Measurements from ENCODE around the gene TIE1.

TIE1 gene

DNA sequence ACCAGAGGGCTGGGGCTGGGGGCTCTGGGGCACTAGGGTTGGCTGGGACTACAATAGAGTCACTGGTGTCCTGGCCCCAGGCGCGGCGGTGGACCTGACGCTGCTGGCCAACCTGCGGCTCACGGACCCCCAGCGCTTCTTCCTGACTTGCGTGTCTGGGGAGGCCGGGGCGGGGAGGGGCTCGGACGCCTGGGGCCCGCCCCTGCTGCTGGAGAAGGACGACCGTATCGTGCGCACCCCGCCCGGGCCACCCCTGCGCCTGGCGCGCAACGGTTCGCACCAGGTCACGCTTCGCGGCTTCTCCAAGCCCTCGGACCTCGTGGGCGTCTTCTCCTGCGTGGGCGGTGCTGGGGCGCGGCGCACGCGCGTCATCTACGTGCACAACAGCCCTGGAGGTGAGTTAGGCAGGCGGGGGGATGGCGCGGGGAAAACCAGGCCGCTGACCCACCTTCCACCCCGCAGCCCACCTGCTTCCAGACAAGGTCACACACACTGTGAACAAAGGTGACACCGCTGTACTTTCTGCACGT is 4.1 kb downstream of the TIE1 start:
- TF ChIP-seq POLR2A (IDR thresholded peaks at IDR 0.05; ENCODE audit: extremely low read depth, insufficient read length) (no peak), MYC (IDR thresholded peaks at IDR 0.05; ENCODE audit: low read depth, low read length) (no peak)
- TF ChIP-seq, protein P1, sequence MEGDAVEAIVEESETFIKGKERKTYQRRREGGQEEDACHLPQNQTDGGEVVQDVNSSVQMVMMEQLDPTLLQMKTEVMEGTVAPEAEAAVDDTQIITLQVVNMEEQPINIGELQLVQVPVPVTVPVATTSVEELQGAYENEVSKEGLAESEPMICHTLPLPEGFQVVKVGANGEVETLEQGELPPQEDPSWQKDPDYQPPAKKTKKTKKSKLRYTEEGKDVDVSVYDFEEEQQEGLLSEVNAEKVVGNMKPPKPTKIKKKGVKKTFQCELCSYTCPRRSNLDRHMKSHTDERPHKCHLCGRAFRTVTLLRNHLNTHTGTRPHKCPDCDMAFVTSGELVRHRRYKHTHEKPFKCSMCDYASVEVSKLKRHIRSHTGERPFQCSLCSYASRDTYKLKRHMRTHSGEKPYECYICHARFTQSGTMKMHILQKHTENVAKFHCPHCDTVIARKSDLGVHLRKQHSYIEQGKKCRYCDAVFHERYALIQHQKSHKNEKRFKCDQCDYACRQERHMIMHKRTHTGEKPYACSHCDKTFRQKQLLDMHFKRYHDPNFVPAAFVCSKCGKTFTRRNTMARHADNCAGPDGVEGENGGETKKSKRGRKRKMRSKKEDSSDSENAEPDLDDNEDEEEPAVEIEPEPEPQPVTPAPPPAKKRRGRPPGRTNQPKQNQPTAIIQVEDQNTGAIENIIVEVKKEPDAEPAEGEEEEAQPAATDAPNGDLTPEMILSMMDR (IDR thresholded peaks at IDR 0.05; ENCODE audit: low read depth, low read length): no peak
- TF ChIP-seq, protein P2, sequence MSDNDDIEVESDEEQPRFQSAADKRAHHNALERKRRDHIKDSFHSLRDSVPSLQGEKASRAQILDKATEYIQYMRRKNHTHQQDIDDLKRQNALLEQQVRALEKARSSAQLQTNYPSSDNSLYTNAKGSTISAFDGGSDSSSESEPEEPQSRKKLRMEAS (IDR thresholded peaks at IDR 0.05; ENCODE audit: low read depth, low read length): no peak
- H3K4me3 ChIP-seq (ENCODE audit: low read depth, low read length): no peak overlapping the region
- no peak for DNase-seq (ENCODE audit: low read depth)

DNA sequence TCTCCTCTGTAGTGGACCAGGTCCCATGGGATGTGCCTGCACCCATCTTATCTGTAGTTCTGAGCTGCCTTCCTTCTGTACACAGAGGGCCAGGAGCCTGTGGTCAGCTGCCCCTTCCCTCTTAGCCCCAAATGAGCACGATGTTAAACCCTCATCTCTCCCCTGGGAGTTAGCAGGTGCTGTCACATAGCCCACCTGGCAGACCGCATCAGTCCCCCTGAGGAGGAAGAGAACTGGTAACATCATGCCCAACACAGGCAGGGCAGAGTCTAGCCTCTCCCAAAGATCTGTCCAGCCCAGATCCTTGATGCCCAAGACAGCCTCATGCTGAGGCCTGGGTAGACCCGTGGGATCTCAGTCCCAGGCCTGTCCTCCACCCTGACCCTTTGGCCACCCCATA is 4.7 kb downstream of the TIE1 start:
- no peak overlapping the region for H3K4me3 ChIP-seq (ENCODE audit: low read depth, low read length)
- no peak for DNase-seq (ENCODE audit: low read depth)
- no peak for TF ChIP-seq POLR2A (IDR thresholded peaks at IDR 0.05; ENCODE audit: extremely low read depth, insufficient read length)
- no peak for TF ChIP-seq MYC (IDR thresholded peaks at IDR 0.05; ENCODE audit: low read depth, low read length)
- TF ChIP-seq, protein P1 (IDR thresholded peaks at IDR 0.05; ENCODE audit: low read depth, low read length): no peak
- TF ChIP-seq, protein P2 (IDR thresholded peaks at IDR 0.05; ENCODE audit: low read depth, low read length): no peak

DNA sequence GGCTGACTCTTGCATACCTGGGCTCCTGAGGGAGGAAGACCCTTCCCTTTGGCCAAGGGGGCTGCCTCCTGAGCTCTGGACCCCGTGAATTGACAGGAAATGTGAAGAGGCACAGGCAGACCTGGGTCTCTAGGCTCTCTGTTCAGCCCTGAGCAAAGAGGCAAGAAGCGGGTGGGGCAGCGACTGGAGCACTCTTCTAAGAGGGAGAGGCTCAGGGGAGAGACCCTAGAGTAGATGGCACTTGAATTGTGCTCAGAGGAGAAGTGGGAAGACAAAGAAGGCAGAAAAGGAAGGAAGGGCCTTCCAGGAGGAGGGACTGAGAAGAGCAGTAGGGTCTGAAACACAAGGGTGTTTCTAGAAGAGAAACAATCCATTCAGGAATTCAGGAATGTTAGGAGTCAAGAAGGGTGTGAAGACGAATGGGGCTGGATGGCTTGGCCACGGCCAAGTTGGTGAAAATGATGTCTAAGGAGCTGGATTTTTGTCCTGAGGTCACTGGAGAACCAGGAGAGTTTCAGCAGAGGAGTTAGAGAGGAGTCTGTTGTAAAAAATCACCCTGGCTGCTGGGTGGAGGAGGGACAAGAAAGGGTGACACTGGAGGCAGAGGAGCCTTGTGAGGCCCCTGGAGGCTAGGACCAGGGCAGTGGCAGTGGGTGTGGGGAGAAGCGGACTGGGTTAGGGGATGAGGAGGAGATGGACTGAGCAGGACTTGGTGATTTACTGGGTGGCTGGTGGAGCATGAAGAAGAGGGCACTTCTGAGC is 5.3 kb downstream of the TIE1 start:
- no peak for TF ChIP-seq POLR2A (IDR thresholded peaks at IDR 0.05; ENCODE audit: extremely low read depth, insufficient read length)
- TF ChIP-seq, protein P2 (IDR thresholded peaks at IDR 0.05; ENCODE audit: low read depth, low read length): no peak
- TF ChIP-seq, protein P1 (IDR thresholded peaks at IDR 0.05; ENCODE audit: low read depth, low read length): no peak
- no peak for TF ChIP-seq MYC (IDR thresholded peaks at IDR 0.05; ENCODE audit: low read depth, low read length)
- DNase-seq (ENCODE audit: low read depth): no peak
- H3K4me3 ChIP-seq (ENCODE audit: low read depth, low read length): no peak overlapping the region

DNA sequence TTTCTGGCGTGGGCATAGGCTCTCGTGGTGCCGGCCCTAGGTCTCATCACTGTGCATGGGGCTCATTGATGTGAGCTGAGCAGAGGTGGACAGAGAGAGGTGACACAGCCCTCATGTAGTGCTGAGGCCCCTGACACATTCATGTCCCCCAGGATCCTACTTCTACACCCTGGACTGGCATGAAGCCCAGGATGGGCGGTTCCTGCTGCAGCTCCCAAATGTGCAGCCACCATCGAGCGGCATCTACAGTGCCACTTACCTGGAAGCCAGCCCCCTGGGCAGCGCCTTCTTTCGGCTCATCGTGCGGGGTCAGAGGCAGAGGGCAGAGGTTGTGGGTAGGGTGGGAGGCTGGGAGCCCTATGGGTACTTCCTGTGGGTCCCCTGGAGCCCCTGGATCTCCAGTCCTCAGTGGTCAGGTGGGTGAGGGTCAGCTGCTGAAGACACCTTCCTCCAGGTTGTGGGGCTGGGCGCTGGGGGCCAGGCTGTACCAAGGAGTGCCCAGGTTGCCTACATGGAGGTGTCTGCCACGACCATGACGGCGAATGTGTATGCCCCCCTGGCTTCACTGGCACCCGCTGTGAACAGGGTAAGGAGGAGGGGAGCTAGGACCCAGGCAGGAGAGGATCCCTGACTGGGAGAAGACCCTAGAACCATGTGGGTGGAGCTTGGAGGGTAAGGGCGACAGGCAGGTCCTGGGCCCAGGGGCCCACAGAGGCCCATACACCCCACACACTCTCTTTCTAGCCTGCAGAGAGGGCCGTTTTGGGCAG is 6.1 kb downstream of the TIE1 start:
- TF ChIP-seq, protein P1 (IDR thresholded peaks at IDR 0.05; ENCODE audit: low read depth, low read length): no peak
- TF ChIP-seq MYC (IDR thresholded peaks at IDR 0.05; ENCODE audit: low read depth, low read length) (no peak), POLR2A (IDR thresholded peaks at IDR 0.05; ENCODE audit: extremely low read depth, insufficient read length) (no peak)
- TF ChIP-seq, protein P2 (IDR thresholded peaks at IDR 0.05; ENCODE audit: low read depth, low read length): no peak
- no peak for DNase-seq (ENCODE audit: low read depth)
- no peak overlapping the region for H3K4me3 ChIP-seq (ENCODE audit: low read depth, low read length)

DNA sequence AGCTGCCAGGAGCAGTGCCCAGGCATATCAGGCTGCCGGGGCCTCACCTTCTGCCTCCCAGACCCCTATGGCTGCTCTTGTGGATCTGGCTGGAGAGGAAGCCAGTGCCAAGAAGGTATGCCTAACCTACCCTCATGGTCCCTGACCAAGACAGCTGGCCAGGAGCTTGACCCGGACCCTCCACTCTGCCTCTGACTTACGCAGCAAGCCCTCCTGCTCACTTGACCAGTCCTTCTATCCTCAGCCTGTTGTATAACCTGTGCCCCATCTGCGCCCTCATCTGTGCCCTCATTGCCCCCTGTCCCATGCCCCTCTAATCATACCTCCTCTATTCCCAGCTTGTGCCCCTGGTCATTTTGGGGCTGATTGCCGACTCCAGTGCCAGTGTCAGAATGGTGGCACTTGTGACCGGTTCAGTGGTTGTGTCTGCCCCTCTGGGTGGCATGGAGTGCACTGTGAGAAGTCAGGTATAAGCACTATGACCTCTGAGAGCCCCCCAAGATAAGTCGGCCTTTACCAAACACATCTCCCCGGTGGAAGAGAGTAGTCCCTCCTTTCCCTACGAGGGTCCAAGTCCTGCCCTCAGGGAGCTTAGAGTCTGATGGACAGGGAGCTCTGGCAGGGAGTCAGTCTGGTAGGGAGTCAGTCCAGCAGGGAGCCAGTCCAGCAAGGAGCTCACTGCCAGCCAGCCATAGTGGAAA is 6.8 kb downstream of the TIE1 start:
- TF ChIP-seq, protein P1 (IDR thresholded peaks at IDR 0.05; ENCODE audit: low read depth, low read length): no peak
- no peak for TF ChIP-seq MYC (IDR thresholded peaks at IDR 0.05; ENCODE audit: low read depth, low read length)
- TF ChIP-seq, protein P2 (IDR thresholded peaks at IDR 0.05; ENCODE audit: low read depth, low read length): no peak
- TF ChIP-seq POLR2A (IDR thresholded peaks at IDR 0.05; ENCODE audit: extremely low read depth, insufficient read length): no peak
- DNase-seq (ENCODE audit: low read depth): no peak
- no peak overlapping the region for H3K4me3 ChIP-seq (ENCODE audit: low read depth, low read length)

Measured in NB4 (cell line).